ENCODE data around the gene KLK11. TPM values are rescaled to one million over a fixed set of nuclear protein-coding genes. Genes with fewer than 3 reads are reported as not detected.

The KLK11 gene
- total and polyA plus RNA-seq, 2 of the 8 experiments (the other 6 are each of a cell fraction or from before 2014, with no cell fraction given) = 0.45 TPM; not detected in 1

DNA sequence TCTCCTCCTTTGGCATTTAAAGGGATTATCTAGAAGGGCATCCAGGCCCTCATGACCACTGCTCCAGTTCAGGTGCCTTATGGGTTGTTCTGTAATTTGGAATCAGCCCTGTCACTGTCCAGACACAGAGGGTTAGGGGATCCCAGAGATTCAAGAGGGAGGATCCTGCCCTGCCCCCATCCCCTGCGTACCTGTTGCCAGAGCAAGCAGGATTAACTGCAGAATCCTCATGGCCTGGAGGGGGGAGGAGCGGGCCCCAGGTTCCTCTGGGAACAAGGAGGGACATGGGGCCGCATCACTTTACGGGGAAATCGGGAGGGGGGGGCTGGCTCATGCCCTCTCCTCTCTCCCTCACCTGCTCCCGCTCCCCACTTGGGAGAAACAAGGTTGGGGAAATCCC, 1.0 kb downstream of the KLK11 start (continued):
- TF ChIP-seq CHD7 (IDR thresholded peaks at IDR 0.05; ENCODE audit: insufficient replicate concordance, low read length) (no peak), TCF12 (IDR thresholded peaks at IDR 0.05; ENCODE audit: low read depth, low read length) (no peak), HDAC2 (IDR thresholded peaks at IDR 0.05; ENCODE audit: borderline replicate concordance in 1 of 2, low read depth in 2 of 2, low read length in 2 of 2) (no peak), SP2 (IDR thresholded peaks at IDR 0.05; ENCODE audit: low read length) (no peak), TEAD4 (IDR thresholded peaks at IDR 0.05; ENCODE audit: low read depth, low read length) (no peak)

Data from H1 (cell line).